ENCODE measurements around the gene MCOLN1. TPM values are rescaled to one million over a fixed set of nuclear protein-coding genes. Genes with fewer than 3 reads are reported as not detected.

MCOLN1 gene
- total RNA-seq, 2 donors from 2014 or later = 9.5 to 11.8 TPM

DNA sequence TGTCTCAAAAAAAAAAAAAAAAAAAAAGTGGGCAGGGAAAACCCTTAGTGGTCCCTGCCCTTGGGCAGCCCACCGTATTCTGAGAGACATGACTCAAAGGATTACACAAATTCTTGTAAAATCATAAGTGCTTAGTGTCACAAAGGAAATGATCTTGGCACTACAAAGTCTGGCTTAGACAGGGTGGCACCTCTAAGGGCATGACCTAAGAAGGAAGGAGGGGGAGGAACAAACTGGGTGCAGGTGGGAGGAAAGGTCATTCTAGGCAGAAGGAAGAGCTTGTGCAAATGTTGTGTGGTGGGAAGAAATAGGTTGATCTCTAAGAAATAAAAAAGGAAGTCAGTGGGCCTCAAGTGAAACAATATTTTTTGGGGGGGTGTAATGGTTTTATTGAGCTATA, 23.5 kb downstream of the MCOLN1 start:
- peak overlapping the region; percentile 27 for H3K27ac Mint-ChIP-seq
- peak; percentile 78 for ATAC-seq (replicated peaks in 1 of 2)
- H3K4me1 Mint-ChIP-seq (ENCODE audit: low read depth) = peaks cover 37% of the 10 kb centered on the region
- no peaks in the 10 kb centered on the region for H3K27me3 Mint-ChIP-seq (ENCODE audit: low read depth)
- peak in 1 of 2 donors; percentile 27 for DNase-seq
- peaks cover 4 to 8% of the 10 kb centered on the region in 2 donors for H3K36me3 Mint-ChIP-seq (ENCODE audit: insufficient read depth in 2 of 2)
- H3K9me3 Mint-ChIP-seq = peaks cover 2% of the 10 kb centered on the region in 2 donors
- peak overlapping the region; percentile 54 to 72 for H3K4me3 Mint-ChIP-seq

DNA sequence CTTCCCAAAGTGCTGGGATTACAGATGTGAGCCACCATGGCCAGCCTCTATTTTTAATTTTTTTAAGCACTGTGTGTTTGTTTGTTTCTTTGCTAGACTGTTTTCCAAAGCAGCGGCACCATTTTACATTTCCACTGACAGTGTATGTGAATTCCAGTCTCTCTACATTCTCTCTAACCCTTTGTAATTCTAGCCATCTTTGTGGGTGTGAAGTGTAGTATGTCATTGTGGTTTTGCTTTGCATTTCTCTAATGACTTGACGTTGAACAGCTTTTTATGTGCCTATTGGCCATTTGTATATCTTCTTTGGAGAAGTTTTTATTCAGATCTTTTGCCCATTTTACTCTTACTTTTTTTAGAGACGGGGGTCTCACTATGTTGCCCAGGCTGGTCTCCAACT, 24.7 kb downstream of the MCOLN1 start:
- H3K4me3 Mint-ChIP-seq = peak overlapping the region in 1 of 2 donors; percentile 33
- H3K36me3 Mint-ChIP-seq (ENCODE audit: insufficient read depth in 2 of 2) = peaks cover 6 to 13% of the 10 kb centered on the region in 2 donors
- DNase-seq (no peak), ATAC-seq (replicated peaks in 1 of 2) (peak; percentile 41 to 61)
- peaks cover 2% of the 10 kb centered on the region in 2 donors for H3K9me3 Mint-ChIP-seq
- H3K4me1 Mint-ChIP-seq (ENCODE audit: low read depth) = peaks cover 31% of the 10 kb centered on the region
- peak overlapping the region; percentile 74 for H3K27ac Mint-ChIP-seq
- no peaks in the 10 kb centered on the region for H3K27me3 Mint-ChIP-seq (ENCODE audit: low read depth)

DNA sequence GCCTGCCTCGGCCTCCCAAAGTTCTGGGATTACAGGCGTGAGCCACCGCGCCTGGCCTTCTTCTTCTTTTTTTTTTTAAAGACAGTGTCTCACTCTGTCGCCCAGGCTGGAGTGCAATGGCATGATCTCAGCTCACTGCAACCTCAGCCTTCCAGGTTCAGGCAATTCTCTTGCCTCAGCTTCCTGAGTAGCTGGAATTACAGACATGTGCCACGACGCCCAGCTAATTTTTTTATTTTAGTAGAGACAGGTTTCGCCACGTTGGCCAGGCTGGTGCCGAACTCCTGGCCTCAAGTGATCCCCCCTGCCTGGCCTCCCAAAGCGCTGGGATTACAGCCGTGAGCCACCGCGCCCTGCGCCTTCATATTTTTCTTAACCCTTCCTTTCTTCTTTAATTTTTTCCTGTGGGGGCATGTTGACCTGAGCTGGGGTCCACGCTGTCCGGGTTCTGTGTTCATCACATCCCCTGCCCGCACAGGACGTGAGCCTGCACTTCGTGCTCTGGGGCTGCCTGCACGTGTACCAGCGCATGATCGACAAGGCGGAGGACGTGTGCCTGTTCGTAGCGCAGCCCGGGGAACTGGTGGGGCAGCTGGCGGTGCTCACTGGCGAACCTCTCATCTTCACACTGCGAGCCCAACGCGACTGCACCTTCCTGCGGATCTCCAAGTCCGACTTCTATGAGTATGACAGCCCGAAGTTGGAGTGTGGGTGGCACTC, 27.2 kb downstream of the MCOLN1 start:
- Mint-ChIP-seq H3K27me3 (ENCODE audit: low read depth) (no peaks in the 10 kb centered on the region), H3K27ac (no peak overlapping the region), H3K4me1 (ENCODE audit: low read depth) (peaks cover 25% of the 10 kb centered on the region), H3K36me3 (ENCODE audit: insufficient read depth in 2 of 2) (peaks cover 6 to 9% of the 10 kb centered on the region in 2 donors), H3K9me3 (peaks cover 2% of the 10 kb centered on the region in 2 donors), H3K4me3 (no peak overlapping the region)
- DNase-seq (no peak), ATAC-seq (replicated peaks in 1 of 2) (no peak)

DNA sequence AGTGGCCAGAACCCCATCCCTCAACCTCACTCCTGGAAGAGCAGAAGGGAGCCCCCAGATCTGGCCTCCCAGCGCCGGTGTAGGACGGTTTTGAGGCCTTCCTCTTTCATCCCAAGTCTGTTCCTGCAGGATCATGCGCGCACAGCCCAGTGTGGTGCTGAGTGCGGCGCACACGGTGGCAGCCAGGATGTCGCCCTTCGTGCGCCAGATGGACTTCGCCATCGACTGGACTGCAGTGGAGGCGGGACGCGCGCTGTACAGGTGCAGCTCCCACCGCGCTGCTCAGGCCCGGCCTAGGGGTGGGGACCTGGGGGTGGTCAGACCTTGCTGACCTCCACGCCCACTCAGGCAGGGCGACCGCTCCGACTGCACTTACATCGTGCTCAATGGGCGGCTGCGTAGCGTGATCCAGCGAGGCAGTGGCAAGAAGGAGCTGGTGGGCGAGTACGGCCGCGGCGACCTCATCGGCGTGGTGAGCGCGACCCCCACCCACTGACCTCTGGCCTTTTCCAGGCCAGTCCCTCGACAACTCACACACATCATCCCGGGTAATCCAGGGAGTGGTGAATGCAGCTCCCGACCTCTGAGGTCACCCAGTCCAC, 27.8 kb downstream of the MCOLN1 start:
- H3K27me3 Mint-ChIP-seq (ENCODE audit: low read depth) = no peaks in the 10 kb centered on the region
- H3K4me3 Mint-ChIP-seq = no peak overlapping the region
- ATAC-seq (replicated peaks in 1 of 2) (no peak), DNase-seq (no peak)
- peaks cover 5 to 9% of the 10 kb centered on the region in 2 donors for H3K36me3 Mint-ChIP-seq (ENCODE audit: insufficient read depth in 2 of 2)
- peaks cover 18% of the 10 kb centered on the region for H3K4me1 Mint-ChIP-seq (ENCODE audit: low read depth)
- no peak overlapping the region for H3K27ac Mint-ChIP-seq
- H3K9me3 Mint-ChIP-seq = peaks cover 2% of the 10 kb centered on the region in 2 donors

GRCh38 chr19:7550987-7551761, 28.8 kb downstream of the MCOLN1 start:
- Mint-ChIP-seq H3K27ac (no peak overlapping the region), H3K27me3 (ENCODE audit: low read depth) (no peaks in the 10 kb centered on the region)

GRCh38 chr19:7552781-7553180, 30.4 kb downstream of the MCOLN1 start:
- ATAC-seq (replicated peaks in 1 of 2) = no peak
- no peaks in the 10 kb centered on the region for H3K9me3 Mint-ChIP-seq
- H3K4me3 Mint-ChIP-seq = no peak overlapping the region
- H3K36me3 Mint-ChIP-seq (ENCODE audit: insufficient read depth in 2 of 2) = peaks cover 2 to 11% of the 10 kb centered on the region in 2 donors
- DNase-seq = no peak
- no peak overlapping the region for H3K27ac Mint-ChIP-seq
- H3K27me3 Mint-ChIP-seq (ENCODE audit: low read depth) = no peaks in the 10 kb centered on the region
- H3K4me1 Mint-ChIP-seq (ENCODE audit: low read depth) = no peaks in the 10 kb centered on the region

More at GRCh38 chr19:7550987-7551761, 28.8 kb downstream of the MCOLN1 start:
- peaks cover 2 to 7% of the 10 kb centered on the region in 2 donors for H3K36me3 Mint-ChIP-seq (ENCODE audit: insufficient read depth in 2 of 2)
- DNase-seq (peak in 1 of 2 donors; percentile 50), ATAC-seq (replicated peaks in 1 of 2) (peak; percentile 61 to 75)
- H3K9me3 Mint-ChIP-seq = no peaks in the 10 kb centered on the region
- peaks cover 11% of the 10 kb centered on the region for H3K4me1 Mint-ChIP-seq (ENCODE audit: low read depth)
- H3K4me3 Mint-ChIP-seq = peak overlapping the region in 1 of 2 donors; percentile 18

DNA sequence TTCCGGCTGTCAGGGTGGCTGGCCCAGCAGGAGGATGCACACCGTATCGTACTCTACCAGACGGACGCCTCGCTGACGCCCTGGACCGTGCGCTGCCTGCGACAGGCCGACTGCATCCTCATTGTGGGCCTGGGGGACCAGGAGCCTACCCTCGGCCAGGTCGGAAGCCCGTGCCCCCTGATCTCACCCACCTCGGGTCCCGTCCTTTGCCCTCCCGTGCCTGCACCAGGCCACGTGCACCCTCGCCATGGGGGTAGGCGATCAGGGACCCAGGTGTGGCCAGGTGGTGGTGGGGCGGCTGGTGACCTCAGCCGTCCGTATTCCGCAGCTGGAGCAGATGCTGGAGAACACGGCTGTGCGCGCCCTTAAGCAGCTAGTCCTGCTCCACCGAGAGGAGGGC, 32.1 kb downstream of the MCOLN1 start:
- DNase-seq = no peak
- H3K4me3 Mint-ChIP-seq = no peak overlapping the region
- no peaks in the 10 kb centered on the region for H3K27me3 Mint-ChIP-seq (ENCODE audit: low read depth)
- no peaks in the 10 kb centered on the region for H3K4me1 Mint-ChIP-seq (ENCODE audit: low read depth)
- no peak for ATAC-seq (replicated peaks in 1 of 2)
- no peaks in the 10 kb centered on the region for H3K9me3 Mint-ChIP-seq
- peaks cover 2 to 11% of the 10 kb centered on the region in 2 donors for H3K36me3 Mint-ChIP-seq (ENCODE audit: insufficient read depth in 2 of 2)
- H3K27ac Mint-ChIP-seq = no peak overlapping the region

DNA sequence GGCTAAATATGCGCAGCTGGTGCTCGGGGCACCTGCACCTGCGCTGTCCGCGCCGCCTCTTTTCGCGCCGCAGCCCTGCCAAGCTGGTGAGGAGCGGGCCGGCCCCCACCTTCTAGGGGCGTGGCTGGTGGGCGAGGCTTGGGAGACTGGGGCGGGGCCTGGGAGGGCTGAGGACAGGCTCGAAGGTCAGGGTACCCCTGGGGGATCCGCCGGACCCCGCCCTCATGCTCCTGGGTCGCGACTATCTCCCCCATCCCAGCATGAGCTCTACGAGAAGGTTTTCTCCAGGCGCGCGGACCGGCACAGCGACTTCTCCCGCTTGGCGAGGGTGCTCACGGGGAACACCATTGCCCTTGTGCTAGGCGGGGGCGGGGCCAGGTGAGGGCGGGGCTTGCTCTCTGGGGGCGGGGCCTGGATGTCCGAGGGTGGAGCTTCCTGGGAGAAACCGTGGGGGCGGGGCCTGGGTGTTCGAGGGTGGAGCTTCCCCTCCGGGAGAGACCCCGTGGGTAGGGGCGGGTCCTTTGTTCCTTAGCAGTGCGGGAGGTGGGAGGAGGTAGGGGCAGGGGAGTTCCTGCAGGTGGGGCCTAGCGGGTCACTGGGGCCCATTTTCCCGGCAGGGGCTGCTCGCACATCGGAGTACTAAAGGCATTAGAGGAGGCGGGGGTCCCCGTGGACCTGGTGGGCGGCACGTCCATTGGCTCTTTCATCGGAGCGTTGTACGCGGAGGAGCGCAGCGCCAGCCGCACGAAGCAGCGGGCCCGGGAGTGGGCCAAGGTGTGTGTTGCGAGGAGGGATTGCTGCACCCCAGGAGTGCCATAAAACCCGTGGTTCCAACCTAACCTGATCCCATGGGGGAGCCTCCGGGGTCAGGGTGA, 32.8 kb downstream of the MCOLN1 start:
- ATAC-seq (replicated peaks in 1 of 2) (no peak), DNase-seq (peak in 1 of 2 donors; percentile 45)
- no peaks in the 10 kb centered on the region for H3K9me3 Mint-ChIP-seq
- no peak overlapping the region for H3K27ac Mint-ChIP-seq
- no peaks in the 10 kb centered on the region for H3K27me3 Mint-ChIP-seq (ENCODE audit: low read depth)
- H3K4me3 Mint-ChIP-seq = no peak overlapping the region
- H3K36me3 Mint-ChIP-seq (ENCODE audit: insufficient read depth in 2 of 2) = peaks cover 4 to 11% of the 10 kb centered on the region in 2 donors
- H3K4me1 Mint-ChIP-seq (ENCODE audit: low read depth) = no peaks in the 10 kb centered on the region

GRCh38 chr19:7556696-7557315, 34.4 kb downstream of the MCOLN1 start:
- ATAC-seq (replicated peaks in 1 of 2) (no peak), DNase-seq (no peak)
- H3K9me3 Mint-ChIP-seq = no peaks in the 10 kb centered on the region
- no peaks in the 10 kb centered on the region for H3K27me3 Mint-ChIP-seq (ENCODE audit: low read depth)
- no peak overlapping the region for H3K27ac Mint-ChIP-seq
- peaks cover 5 to 9% of the 10 kb centered on the region in 2 donors for H3K36me3 Mint-ChIP-seq (ENCODE audit: insufficient read depth in 2 of 2)
- H3K4me3 Mint-ChIP-seq = no peak overlapping the region
- H3K4me1 Mint-ChIP-seq (ENCODE audit: low read depth) = no peaks in the 10 kb centered on the region

DNA sequence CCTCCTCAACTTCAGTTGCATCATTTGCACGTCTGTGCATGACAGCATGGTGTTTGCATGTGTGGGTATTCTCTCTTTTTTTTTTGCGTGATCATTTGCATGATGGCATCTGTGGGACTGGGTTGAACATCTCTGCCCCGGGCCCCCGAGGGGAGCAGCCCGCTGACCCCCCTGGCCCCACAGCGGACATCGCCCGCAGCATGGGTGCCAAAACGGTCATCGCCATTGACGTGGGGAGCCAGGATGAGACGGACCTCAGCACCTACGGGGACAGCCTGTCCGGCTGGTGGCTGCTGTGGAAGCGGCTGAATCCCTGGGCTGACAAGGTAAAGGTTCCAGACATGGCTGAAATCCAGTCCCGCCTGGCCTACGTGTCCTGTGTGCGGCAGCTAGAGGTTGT, 36.2 kb downstream of the MCOLN1 start:
- H3K9me3 Mint-ChIP-seq = no peaks in the 10 kb centered on the region
- no peak for DNase-seq
- peaks cover 5 to 10% of the 10 kb centered on the region in 2 donors for H3K36me3 Mint-ChIP-seq (ENCODE audit: insufficient read depth in 2 of 2)
- no peak overlapping the region for H3K27ac Mint-ChIP-seq
- ATAC-seq (replicated peaks in 1 of 2) = no peak
- no peak overlapping the region for H3K4me3 Mint-ChIP-seq
- H3K27me3 Mint-ChIP-seq (ENCODE audit: low read depth) = no peaks in the 10 kb centered on the region
- H3K4me1 Mint-ChIP-seq (ENCODE audit: low read depth) = no peaks in the 10 kb centered on the region

DNA sequence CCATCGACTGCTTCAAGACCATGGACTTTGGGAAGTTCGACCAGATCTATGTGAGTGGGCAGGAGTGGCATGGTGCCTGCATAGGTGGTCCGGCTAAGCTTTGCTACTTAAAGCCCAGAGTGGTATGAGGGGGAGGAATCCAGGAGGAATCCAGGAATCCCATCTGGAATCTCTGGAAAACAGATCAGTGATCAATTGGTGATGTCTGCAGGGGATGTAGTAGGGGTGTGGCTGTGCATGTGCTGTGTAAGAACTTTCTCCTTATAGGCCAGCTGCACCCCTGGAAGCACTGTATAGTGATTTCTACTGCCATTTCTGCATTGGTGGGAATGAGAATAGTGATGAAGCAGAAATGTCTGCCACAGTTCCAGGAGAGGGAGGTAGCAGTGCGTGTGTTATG, 36.7 kb downstream of the MCOLN1 start:
- Mint-ChIP-seq H3K4me1 (ENCODE audit: low read depth) (no peaks in the 10 kb centered on the region), H3K9me3 (no peaks in the 10 kb centered on the region), H3K36me3 (ENCODE audit: insufficient read depth in 2 of 2) (peaks cover 5 to 10% of the 10 kb centered on the region in 2 donors), H3K27ac (no peak overlapping the region), H3K4me3 (no peak overlapping the region), H3K27me3 (ENCODE audit: low read depth) (no peaks in the 10 kb centered on the region)
- no peak for ATAC-seq (replicated peaks in 1 of 2)
- no peak for DNase-seq

DNA sequence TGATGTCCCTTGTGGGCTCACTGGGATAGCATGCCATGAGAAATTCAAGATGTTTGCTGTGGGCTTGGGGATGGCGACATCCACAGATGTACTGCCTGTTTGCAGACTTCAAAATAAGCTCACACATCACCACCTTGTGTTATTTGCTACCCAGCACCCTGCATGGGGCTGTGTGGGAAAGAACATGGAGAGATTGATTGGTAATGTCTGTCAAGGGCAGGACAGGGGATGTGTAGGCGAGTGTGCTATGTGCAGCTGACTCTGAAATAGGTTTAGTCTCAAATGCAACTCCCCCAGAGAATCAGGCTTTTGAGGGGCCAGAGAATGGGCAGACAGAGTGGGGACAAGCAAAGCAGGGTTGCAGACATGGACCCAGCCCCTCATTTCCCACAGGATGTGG, 37.8 kb downstream of the MCOLN1 start:
- Mint-ChIP-seq H3K4me1 (ENCODE audit: low read depth) (no peaks in the 10 kb centered on the region), H3K9me3 (no peaks in the 10 kb centered on the region), H3K27ac (no peak overlapping the region), H3K4me3 (no peak overlapping the region), H3K27me3 (ENCODE audit: low read depth) (no peaks in the 10 kb centered on the region), H3K36me3 (ENCODE audit: insufficient read depth in 2 of 2) (peaks cover 5 to 10% of the 10 kb centered on the region in 2 donors)
- no peak for ATAC-seq (replicated peaks in 1 of 2)
- DNase-seq = no peak
